ENCODE data around the gene SV2C.
"Not testable (repeated sequence)": the region's sequence is repeated elsewhere in the genome, so short reads cannot be mapped to it uniquely, and the experiment has no call there.

SV2C gene, protein sequence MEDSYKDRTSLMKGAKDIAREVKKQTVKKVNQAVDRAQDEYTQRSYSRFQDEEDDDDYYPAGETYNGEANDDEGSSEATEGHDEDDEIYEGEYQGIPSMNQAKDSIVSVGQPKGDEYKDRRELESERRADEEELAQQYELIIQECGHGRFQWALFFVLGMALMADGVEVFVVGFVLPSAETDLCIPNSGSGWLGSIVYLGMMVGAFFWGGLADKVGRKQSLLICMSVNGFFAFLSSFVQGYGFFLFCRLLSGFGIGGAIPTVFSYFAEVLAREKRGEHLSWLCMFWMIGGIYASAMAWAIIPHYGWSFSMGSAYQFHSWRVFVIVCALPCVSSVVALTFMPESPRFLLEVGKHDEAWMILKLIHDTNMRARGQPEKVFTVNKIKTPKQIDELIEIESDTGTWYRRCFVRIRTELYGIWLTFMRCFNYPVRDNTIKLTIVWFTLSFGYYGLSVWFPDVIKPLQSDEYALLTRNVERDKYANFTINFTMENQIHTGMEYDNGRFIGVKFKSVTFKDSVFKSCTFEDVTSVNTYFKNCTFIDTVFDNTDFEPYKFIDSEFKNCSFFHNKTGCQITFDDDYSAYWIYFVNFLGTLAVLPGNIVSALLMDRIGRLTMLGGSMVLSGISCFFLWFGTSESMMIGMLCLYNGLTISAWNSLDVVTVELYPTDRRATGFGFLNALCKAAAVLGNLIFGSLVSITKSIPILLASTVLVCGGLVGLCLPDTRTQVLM

DNA sequence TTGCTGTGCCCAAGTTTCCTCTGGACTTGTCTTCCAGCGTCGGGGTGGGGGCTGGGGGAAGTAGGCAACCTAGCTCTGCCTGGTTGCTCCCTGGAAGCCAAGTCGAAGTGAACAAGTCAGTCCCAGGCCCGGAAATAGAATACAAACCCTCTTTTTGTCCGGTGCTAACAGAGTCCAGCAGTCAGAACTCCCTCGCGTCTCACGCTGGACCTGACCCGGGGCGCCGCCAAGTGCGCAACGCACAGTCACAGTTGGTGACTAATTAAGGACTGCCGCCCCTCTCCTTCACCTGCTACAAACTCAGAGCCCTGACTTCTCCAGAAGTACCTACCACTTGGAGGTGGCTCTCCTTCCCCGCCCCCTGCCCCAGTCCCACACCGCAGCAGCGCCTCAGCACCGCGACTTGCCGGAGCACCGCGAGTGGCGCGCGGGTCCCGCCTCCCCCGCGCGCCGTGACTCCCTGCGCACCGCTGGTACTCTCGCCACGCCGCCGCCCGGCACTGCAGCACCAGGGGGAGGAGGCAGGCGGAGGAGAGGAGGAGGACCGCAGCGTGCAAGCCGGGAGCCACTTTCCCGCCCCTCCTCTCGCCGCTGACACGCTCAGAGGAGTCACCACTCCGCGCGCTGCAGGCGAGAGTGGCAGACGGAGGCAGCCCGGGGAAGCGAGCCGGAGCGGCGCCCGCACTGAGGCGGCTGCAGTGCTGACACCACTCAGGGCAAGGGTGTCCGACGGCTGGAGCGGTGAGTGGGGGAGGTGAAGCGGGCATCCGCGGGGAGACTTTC lies at the start of gene SV2C:
TSS of gene SV2C (plus strand) at position 612 of the 783 bp plus-strand sequence. CDS start 48,368 bp downstream, outside the sequence.
- no peaks in the 10 kb centered on the region for H3K36me3 ChIP-seq (replicated peaks)
- no peak within 1 kb of the TSS for H3K27ac ChIP-seq
- peak within 1 kb of the TSS; percentile 9 for H3K4me3 ChIP-seq (ENCODE audit: low read depth, low read length)
- in situ Hi-C loops (cut with HindIII; ENCODE audit: low pct_ligation_motif_present, low sequenced_read_pairs), result no loop called here
- TF ChIP-seq, protein P1, sequence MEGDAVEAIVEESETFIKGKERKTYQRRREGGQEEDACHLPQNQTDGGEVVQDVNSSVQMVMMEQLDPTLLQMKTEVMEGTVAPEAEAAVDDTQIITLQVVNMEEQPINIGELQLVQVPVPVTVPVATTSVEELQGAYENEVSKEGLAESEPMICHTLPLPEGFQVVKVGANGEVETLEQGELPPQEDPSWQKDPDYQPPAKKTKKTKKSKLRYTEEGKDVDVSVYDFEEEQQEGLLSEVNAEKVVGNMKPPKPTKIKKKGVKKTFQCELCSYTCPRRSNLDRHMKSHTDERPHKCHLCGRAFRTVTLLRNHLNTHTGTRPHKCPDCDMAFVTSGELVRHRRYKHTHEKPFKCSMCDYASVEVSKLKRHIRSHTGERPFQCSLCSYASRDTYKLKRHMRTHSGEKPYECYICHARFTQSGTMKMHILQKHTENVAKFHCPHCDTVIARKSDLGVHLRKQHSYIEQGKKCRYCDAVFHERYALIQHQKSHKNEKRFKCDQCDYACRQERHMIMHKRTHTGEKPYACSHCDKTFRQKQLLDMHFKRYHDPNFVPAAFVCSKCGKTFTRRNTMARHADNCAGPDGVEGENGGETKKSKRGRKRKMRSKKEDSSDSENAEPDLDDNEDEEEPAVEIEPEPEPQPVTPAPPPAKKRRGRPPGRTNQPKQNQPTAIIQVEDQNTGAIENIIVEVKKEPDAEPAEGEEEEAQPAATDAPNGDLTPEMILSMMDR (IDR thresholded peaks at IDR 0.05; ENCODE audit: low read depth, low read length, missing control alignments), result no peak
- peaks cover 50% of the 10 kb centered on the region for H3K27me3 ChIP-seq (replicated peaks)
- no peak for DNase-seq

DNA sequence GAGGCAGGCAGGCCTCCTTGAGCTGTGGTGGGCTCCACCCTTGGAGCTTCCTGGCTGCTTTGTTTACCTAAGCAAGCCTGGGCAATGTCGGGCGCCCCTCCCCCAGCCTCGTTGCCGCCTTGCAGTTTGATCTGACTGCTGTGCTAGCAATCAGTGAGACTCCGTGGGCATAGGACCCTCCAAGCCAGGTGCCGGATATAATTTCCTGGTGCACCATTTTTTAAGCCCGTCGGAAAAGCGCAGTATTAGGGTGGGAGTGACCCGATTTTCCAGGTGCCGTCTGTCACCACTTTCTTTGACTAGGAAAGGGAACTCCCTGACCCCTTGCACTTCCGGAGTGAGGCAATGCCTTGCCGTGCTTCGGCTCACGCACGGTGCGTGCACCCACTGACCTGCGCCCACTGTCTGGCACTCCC lies 45.4 kb upstream of the SV2C start:
- H3K36me3 ChIP-seq (replicated peaks); in situ Hi-C loops (cut with HindIII; ENCODE audit: low pct_ligation_motif_present, low sequenced_read_pairs); DNase-seq; H3K27me3 ChIP-seq (replicated peaks); H3K27ac ChIP-seq; H3K4me3 ChIP-seq (ENCODE audit: low read depth, low read length): not testable (repeated sequence)

DNA sequence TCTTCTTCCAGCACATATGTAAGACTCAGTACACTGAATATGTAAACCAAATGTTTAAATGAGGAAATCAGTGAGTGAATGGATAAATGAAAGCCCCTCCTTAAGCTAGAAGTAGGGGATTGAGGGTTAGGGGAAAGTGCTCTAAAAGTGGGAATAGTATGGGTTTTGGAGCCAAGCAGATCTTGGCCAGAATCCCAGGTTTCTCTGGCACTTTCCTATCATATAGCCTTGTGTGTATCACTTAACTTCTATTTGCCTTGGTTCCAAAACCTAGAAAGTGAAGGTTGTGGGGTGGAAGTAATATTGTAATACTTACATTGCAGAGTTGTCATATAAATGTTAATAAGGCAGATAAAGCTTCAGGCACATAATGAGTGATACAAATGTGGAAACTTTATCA lies 45.0 kb upstream of the SV2C start:
- Histone ChIP-seq H3K4me3 (ENCODE audit: low read depth, low read length) (no peak overlapping the region), H3K27me3 (replicated peaks) (no peaks in the 10 kb centered on the region), H3K27ac (no peak overlapping the region), H3K36me3 (replicated peaks) (no peaks in the 10 kb centered on the region)
- DNase-seq, result no peak
- in situ Hi-C loops (cut with HindIII; ENCODE audit: low pct_ligation_motif_present, low sequenced_read_pairs), result no loop called here
- TF ChIP-seq, protein P1 (IDR thresholded peaks at IDR 0.05; ENCODE audit: low read depth, low read length, missing control alignments), result no peak

DNA sequence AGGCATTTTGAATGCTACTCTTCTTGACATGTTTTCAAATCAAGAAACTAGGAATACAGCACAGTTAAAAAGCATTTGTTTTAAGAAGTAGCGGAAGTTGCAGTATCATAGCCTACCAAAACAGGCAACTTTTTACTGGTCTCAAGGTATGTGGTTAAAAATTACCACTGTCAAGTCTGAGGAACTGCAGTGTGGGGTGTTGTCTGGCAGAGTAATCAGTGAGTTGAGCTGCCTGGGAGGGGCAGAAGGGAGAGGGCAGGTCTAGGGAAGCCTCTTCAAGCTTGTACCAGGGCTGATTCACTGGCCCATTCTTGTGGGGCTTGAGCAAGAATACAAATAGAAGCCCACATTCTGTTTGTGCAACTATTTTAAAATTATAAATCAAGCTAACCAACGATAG lies 42.4 kb upstream of the SV2C start:
- DNase-seq, result no peak
- Histone ChIP-seq H3K36me3 (replicated peaks) (no peaks in the 10 kb centered on the region), H3K27ac (no peak overlapping the region), H3K4me3 (ENCODE audit: low read depth, low read length) (no peak overlapping the region), H3K27me3 (replicated peaks) (no peaks in the 10 kb centered on the region)
- in situ Hi-C loops (cut with HindIII; ENCODE audit: low pct_ligation_motif_present, low sequenced_read_pairs), result no loop called here
- TF ChIP-seq, protein P1 (IDR thresholded peaks at IDR 0.05; ENCODE audit: low read depth, low read length, missing control alignments), result no peak

DNA sequence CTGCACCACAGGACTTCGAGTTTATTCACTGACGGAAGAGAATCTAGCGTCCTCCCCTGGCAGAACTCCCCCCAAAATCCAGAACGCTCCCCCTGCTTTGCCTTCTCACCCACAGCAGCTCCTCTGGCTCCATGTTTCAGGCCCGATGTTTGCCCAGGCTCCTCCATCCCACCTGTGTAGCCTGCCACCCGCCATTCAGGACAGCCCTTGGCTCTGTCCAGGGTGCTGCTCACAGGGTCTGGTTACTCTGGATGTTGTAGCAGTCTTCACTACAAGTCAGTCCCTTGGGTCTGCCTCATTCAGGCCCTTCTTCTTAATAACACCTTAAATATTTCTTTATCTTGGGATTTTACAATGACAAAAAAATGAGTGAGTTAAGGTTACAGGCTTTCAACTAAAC lies 41.3 kb upstream of the SV2C start:
- Histone ChIP-seq H3K4me3 (ENCODE audit: low read depth, low read length) (no peak overlapping the region), H3K27ac (no peak overlapping the region), H3K36me3 (replicated peaks) (no peaks in the 10 kb centered on the region), H3K27me3 (replicated peaks) (no peaks in the 10 kb centered on the region)
- in situ Hi-C loops (cut with HindIII; ENCODE audit: low pct_ligation_motif_present, low sequenced_read_pairs), result no loop called here
- no peak for DNase-seq
- TF ChIP-seq, protein P1 (IDR thresholded peaks at IDR 0.05; ENCODE audit: low read depth, low read length, missing control alignments), result no peak

DNA sequence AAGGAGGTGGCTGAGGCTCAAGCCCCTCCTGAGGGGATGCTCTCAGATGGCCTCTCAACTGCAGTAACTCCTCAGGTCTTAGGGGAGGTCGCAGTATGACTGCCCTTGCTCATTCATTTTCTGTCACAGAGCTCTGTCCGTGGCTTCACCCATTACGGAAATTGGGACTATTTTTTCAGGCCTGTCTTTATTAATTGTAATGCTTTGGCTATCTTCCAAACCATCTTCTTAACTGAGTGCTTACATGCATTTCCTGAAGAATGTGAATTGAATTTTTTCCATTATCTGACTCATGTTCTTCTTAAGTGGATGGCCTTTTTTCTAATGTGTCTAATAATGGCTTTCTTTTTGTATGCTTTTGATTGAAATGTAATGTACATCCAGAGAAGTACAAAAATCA lies 36.4 kb upstream of the SV2C start:
- TF ChIP-seq, protein P1 (IDR thresholded peaks at IDR 0.05; ENCODE audit: low read depth, low read length, missing control alignments), result no peak
- no peak for DNase-seq
- in situ Hi-C loops (cut with HindIII; ENCODE audit: low pct_ligation_motif_present, low sequenced_read_pairs), result no loop called here
- no peaks in the 10 kb centered on the region for H3K36me3 ChIP-seq (replicated peaks)
- H3K27me3 ChIP-seq (replicated peaks), result no peaks in the 10 kb centered on the region
- H3K4me3 ChIP-seq (ENCODE audit: low read depth, low read length), result no peak overlapping the region
- H3K27ac ChIP-seq, result no peak overlapping the region

Measured in brain microvascular endothelial cell (primary cell).